ENCODE results near the gene PIAS4.

Gene PIAS4

DNA sequence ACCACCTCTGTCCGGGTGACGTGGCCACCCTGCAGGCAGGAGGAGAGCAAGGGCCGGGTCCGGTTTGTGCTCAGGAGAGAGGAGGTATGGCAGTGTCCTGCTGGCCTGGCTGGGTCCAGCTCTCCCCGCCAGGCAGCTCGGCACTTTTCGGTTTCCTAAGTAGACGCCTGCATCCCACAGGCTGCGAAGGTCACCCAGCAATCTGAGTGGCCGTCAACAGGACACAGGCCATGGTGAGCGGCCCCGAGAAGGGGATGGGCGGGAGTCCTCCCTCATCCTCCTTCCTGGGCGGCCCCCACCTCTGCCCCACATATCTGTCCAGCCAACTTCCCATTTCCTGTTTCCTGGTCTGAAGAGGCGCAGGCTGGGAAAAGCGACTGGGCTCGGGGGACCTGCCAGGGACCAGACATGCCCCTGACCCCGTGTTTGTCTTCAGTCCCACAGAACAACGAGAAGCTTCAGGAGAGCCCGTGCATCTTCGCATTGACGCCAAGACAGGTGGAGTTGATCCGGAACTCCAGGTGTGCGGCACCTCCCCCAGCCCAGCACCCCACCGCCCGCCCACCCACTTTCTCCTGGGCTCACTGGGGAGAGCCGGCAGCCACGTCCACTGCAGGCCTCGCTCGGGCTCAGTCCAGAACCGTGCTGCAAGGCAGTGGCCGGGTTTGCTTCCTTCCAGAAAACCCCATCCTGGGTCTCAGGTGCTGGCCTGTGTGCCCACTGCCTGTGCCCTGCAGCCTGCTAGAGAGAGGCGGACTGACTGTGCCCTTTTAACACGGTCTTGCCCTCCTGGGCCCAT is 16.3 kb downstream of the PIAS4 start:
- no peak for DNase-seq

DNA sequence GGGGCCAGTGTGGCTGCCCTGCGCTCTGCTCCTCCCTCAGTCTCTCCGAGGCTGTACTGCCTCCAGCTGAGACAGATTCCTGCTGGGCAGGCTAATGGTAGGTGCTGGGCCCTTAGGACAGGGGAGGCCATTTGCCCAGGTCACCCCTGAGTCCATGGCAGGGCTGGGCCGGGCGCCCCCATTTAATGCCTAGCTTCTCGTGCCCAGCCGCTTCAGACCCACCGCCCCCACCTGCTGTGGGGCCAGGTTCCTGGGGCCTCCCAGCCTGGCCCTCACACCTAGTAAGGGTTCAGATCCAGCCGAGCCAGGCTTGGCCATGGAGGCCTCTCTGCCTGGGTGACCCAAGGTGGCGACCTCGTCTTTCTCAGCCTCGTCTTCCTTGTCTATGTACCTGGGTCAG is 17.8 kb downstream of the PIAS4 start:
- DNase-seq = no peak

DNA sequence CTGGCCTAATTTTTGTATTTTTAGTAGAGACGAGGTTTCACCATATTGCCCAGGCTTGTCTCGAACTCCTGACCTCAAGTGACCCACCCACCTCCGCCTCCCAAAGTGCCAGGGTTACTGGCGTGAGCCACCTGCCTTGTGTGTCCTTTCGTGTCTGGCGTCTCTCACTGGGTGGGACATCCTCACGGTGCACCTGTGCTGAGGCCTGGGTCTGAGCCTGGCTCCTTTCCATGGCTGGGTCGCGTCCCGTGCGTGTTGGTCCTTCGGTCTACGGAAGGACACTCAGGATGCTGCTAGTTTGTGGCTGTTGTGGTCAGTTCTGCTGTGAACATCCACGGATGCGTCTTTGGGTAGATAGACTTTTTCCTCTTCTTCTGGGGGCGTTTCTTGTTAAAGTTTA is 19.6 kb downstream of the PIAS4 start:
- no peak for DNase-seq

DNA sequence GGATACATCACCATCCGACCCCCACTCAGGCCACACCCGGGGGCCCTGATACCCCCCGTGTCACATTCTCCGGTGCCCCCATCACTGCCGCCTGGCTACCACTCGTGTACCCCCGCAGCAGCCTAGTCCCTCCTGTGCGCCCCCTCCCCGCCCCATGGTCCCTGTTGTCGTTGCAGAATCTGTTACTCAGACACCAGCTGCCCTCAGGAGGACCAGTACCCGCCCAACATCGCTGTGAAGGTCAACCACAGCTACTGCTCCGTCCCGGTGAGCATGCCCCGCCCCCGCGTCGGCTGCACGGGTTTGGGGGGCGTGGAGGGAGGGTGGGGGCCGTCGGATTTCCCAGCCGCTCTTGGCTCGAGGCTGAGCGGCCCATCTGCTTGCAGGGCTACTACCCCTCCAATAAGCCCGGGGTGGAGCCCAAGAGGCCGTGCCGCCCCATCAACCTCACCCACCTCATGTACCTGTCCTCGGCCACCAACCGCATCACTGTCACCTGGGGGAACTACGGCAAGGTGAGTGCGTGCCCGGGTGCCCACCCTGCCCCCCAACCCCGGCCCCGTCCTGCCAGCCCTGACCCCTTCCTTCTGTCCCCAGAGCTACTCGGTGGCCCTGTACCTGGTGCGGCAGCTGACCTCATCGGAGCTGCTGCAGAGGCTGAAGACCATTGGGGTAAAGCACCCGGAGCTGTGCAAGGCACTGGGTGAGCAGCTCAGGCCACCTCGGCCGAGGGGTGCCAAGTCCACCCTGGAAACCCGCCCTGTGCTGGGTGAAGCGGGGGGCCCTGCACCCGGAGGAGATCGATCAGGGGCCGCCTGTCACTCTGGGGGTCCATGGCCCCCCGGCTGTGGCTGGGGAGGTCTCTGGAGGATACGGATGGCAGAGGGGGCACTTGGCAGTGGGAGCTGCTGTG is 21.1 kb downstream of the PIAS4 start:
- DNase-seq = no peak

DNA sequence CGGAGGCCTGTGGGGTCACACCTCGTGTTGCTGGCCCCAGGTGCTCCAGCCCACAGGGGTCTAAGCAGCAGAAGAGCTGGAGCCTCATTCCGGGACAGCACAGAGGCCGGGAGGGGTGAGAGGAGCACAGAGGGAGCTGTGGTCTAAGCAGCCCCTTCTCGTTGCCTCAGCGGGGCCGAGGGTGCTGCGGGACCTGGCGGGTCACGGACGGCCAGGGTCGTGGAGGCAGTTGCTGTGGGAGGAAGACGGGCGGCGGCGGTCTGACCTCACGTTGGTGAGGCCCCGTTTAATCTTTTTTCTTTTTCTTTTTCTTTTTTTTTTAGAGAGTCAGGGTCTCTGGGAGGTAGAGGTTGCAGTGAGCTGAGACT is 21.7 kb downstream of the PIAS4 start:
- DNase-seq = no peak

DNA sequence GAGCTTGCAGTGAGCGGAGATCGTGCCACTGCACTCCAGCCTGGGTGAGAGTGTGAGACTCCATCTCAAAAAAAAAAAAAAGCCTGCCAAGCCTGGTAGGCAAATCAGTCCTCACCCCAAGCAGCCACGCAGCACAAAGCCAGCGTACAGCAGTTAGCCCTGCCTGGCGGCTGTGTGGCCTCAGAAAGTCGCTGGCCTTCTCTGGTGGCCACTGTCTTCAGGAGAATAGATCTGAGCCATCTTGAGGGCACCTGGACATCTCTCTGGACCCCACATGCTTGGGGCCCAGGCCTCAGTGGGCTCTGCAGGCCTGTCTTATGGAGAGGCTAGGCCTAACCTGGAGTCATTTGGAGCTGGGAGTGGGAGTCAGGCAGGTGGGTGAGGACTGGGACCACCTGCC is 23.0 kb downstream of the PIAS4 start:
- DNase-seq = no peak

DNA sequence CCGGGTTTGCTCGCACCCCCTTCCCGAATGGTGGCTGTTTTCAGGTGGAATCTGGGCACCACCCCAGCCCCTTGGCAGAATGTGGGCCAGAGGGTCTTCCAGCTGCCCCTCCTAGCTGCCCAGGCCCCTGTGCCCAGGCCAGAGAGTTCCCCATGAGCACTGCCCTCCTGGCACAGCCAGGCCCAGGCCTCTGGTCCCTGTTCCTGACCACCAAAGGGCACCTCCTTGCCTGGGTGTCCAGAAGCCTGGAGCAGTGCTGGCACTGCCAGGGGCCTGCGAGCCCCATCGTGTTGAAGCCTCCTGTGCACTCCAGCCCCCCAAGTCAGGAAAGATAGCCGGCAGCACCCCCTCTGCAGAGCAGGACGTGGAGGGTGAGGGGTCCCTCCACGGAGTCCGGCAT is 23.4 kb downstream of the PIAS4 start:
- DNase-seq = no peak

DNA sequence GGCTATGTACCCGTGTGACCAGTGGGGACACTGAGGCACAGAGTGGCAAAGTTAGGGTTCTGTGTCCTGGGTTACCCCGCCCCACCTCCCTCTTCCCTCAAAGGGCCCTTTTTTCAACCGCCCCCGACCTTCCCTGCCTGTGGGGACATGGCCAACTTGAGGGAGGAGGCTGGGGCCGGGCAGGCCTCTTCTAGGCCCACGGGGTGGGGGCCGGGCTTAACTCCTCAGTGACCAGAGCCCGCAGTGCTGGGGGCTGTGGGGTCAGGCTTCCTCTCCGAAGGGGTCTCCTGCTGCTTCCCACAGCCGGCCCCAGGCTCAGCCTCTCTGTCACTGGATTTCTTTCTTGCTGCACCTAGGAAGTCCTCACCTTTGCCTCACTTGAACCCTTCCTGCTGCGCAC is 23.9 kb downstream of the PIAS4 start:
- no peak for DNase-seq

DNA sequence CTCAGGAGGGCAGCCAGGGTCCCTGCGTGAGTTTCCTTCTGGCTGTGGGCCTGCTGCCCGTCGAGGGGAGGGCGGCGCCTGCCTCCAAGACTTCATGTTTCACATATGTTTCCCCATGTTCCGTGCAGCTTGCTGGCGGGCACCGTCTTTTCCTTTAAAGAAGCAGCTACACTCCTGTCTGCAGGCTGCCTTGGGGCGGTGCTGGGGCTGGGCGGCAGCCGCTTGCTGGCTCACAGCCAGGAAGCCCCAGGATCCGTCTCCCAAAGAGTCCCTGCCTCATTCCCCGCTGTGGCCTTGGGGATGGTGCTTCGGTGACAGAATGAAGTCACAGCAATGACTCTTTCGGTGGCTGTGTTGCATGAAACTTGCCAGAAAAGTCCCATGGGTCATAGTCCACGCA is 24.9 kb downstream of the PIAS4 start:
- no peak for DNase-seq

DNA sequence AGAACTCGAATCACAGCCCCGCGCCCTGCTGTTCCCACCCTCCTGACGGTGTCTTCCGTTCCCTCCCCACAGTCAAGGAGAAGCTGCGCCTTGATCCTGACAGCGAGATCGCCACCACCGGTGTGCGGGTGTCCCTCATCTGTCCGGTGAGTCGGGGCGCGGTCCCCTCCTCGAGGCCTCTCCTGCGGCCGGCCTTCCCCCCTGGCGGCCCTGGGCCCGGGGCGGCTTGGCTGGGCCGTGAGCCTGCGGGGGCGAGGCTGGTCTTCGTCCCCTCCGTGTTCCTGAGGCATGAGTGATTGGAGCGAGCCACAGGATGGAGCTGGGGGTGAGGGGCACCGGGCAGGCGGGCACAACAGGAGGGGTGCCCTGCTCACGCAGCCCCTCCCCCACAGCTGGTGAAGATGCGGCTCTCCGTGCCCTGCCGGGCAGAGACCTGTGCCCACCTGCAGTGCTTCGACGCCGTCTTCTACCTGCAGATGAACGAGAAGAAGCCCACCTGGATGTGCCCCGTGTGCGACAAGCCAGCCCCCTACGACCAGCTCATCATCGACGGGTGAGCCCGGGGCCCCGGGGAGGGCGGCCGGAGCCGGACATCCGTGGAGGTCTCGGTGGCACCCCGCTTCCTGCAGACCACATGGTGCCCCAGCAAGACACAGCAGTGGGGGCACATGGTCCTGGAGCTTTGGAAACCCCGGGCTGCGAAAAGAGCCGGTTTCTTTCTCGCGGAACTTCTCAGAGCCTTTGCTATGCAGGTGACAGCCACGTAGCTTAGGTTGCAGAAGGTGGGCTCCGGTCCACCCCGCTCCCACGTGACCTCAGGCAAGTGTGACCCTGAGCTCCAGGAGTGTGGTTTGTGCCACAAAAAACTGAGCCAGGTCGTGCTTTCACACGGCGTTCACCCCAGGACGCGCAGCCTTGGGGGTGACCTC is 25.8 kb downstream of the PIAS4 start:
- DNase-seq = no peak

DNA sequence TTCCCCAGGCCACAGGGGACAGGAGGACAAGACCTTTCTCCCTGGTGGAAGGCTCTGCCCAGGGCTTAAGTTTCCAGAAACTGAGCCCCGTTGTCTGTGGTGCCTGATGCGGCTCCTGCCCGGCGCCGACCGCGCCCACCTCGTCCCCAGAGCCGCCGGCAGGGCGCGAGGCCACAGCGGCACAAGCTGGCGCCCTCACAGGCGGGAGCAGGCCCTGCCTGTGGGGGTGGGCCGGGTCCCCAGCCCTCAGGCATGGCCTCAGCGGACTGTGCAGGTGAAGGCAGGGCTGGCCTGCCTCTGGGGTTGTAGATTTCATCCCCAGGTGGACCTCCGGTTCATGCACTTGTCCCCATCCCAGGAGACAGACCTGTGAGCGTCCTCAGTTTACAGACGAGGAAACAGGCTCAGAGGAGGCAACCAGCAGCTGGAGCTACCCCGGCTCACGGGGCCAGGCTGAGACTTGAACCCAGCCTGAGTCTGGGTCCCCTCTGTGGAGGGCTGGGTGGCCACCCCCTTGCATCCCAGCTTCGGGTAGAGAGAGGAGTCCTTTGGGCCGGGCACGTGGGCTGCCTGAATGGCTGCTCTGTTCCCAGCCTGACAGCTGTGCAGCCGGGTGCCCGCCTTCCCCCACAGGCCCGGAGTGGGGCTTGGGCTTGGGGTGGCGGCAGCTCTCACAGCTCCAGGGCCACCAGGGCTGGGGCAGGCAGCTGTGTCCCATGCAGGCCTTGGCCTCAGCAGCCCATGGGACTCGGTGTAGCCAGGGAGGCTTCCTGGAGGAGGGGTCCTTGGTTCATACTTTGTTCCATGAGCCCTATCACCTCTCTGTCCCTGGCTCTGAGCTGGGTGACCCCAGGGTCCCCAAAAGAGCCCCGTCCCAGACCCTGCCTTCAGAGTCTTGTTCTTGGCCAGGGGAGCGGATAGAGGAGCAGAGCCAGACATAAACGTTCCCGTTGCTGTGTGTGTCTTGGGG is 26.8 kb downstream of the PIAS4 start:
- DNase-seq = no peak

DNA sequence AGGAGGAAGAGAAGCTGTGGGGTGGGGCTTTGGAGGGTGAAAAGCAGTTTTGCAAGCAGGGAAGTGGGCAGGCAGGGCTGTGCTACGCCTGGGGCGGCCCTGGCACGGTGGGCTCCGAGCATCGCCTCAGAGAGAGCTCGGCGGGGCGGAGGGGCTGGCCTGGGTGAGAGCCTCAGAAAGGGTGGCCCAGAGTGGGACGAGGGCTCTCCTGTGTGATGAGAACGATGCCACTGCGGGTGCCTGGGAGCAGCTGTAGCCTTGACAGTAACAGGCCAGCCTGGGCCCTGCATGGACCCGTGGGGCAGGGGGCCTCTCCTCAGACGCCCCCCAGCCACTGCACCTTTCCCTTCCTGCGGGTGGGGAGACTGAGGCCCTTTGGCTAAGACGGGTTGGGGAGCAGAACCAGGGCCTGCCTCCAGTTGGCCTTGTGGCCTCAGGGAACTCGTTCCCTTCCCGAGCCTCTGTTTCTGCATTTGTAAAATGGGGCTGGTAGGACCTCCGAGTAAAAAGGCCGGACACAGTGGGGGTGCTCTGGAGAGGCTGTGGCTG is 27.6 kb downstream of the PIAS4 start:
- no peak for DNase-seq

DNA sequence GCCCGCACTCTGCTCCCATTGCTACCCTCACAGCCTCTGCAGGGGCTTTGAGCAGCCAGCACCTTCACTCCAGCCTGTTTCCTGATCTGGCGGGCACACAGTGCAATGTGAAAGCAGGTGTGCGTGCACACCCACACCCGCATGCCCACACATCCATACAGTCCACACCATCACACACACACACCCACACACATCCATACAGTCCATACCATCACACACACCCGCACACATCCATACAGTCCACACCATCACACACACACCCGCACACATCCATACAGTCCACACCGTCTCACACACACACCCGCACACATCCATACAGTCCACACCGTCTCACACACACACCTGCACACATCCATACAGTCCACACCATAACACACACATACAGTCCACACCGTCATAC is 28.0 kb downstream of the PIAS4 start:
- DNase-seq = no peak

DNA sequence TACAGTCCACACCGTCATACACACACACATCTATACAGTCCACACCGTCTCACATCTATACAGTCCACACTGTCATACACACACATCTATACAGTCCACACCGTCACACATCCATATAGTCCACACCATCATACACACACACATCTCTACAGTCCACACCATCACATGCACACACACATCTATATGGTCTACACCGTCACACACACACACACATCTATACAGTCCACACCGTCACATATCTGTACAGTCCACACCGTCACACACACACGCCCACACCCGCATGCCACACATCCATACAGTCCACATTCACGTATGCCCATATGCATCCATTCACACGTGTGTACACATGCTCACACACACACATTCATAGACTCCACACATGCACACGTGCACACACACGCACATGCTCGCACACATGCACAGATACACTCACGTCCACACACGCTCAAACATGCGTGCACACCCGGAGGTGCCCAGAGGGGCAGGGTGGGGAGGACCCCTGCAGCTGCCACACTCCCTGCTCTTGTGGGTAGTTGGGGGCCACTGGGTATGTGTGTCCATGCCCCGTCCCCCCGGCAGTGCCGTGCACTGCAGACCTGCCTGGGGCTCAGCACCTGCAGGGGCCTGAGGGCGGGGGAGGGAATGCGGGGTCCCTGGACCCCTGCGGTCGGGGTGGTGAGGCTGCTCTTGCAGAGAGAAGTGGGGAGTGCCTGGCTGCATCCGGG is 29.2 kb downstream of the PIAS4 start:
- DNase-seq = no peak

DNA sequence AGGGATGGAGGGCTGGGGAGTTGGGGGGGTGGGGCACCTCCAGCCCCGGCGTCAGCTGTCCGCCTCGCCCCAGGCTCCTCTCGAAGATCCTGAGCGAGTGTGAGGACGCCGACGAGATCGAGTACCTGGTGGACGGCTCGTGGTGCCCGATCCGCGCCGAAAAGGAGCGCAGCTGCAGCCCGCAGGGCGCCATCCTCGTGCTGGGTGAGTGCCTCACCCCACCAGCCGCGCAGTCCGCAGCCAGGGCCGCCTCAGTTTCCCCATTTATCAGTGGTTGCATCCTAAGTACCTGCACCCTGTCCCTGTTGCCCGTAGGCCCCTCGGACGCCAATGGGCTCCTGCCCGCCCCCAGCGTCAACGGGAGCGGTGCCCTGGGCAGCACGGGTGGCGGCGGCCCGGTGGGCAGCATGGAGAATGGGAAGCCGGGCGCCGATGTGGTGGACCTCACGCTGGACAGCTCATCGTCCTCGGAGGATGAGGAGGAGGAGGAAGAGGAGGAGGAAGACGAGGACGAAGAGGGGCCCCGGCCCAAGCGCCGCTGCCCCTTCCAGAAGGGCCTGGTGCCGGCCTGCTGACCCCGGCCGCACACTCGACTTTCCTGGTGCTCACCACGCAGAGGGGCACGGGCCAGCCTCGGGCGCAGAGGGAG is 29.9 kb downstream of the PIAS4 start:
- DNase-seq = no peak

DNA sequence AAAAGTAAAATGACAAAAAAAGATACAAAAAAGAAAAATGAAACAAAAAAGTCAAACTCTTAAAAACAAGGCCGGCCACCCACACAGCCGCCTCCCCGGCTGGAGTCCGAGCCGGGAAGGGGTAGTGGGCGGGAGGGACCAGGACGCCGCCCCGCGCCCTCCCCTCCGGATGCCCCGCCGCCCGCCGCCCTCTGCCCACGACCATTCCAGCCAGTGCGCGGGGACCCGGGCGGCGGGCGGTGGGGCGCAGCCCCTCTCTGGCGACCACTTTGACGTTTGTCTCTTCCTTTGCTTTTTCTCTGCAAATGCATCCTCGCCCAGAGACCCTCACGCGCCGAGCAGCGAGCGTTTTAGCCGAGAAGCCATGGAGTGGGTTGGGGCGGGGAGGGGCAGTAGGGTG is 30.5 kb downstream of the PIAS4 start:
- DNase-seq = no peak

DNA sequence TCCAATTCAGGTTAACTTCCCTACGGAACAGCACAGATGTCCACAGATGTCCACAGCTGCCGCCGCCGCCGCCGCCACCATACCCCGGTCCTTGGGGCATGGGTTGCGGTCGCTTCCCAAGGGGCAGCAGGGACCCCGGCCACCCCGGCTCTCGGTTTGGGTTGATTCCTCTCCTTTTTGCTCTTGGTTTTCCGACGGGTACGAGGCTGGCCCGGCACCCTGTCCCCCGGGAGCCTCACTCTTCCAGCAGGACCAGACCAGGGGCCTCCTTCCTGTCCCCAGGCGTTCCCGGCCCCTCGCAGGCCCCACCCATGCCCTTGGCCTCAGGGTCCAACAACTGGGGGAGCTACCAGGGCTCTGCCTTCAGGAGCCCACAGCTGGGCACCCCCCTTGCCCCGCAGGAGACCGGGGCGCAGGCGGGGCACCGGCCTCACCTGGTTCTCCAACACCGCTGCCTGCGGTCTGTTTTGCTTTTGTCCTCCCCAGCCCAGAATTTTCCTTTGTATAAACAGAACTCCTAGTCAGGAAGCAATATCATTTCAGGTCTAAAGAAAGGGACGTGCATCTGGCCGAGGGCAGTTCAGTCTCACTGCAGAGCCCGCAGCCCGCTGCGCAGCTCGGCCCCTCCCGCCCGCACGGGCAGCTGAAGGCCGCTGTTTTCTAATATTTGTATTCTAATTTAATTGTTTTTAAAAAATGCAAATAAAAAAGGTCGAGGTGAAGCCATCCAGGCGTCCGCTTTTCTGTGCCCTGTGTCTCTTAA is 31.3 kb downstream of the PIAS4 start:
- DNase-seq = no peak

DNA sequence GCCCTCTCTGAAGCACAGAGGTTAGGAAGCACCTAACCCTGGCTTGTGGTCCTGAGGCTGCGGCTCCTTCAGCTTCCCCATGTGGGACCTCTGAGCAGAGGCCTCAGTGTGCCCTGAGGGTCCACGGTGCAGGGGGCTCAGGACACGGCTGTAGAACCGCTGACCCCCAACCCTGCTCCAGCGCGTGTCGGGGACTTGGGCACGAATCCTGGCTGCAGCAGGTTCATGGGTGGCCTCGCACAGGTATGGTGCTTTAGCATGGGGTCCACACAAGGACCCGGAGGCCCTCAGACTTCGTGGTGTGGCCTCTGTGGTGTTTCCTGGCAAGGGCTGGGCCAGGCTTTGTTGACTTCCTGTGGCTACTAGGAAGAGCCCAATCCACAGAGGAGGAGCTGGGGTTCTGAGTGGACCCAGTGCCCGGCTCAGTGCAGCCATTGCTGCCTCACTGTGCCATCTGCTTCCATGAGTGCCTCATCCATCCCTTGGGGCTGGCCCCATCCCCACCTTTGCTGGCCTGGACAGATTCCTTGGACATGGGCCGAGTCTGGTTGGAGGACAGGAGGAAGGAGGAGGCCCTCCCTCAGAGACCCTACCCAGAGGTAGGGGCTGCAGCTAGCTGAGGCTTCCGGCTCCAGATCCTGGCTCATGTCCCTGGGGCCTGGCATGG is 34.7 kb downstream of the PIAS4 start:
- DNase-seq = no peak

DNA sequence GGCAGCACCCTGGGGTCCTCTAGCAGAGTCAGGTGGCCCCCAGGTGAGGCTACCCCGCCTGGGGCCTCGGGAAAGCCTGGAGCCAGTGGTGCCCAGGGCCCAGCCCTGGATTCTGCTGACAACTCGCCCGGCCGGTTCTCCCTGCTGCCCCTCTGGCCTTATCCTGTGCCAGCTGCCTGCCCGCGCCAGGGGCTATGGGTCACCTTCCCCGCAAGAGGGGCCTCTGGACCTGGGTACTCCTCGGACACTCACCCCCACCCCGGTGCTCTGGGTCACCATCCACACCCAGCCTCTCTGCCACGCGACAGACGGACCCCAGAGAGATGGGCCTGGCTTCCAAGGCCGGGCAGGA is 35.2 kb downstream of the PIAS4 start:
- no peak for DNase-seq
